ENCODE data around the gene CEP104. TPM values are rescaled to one million over a fixed set of nuclear protein-coding genes. Genes with fewer than 3 reads are reported as not detected.
"Not testable (repeated sequence)": the region's sequence is repeated elsewhere in the genome, so short reads cannot be mapped to it uniquely, and the experiment has no call there.

Gene CEP104
- total and polyA plus RNA-seq, 11 donors = 5.5 to 46.1 (median 33.0) TPM

GRCh38 chr1:3809680-3810079 lies 47.3 kb downstream of the CEP104 start:
- intact Hi-C loops (cut with DNase I) = no loop called here
- ATAC-seq (no peak), DNase-seq (no peak)
- no peaks in the 10 kb centered on the region for H3K4me1 ChIP-seq
- WGBS, 4 donors = 74 to 83% (median 78%) methylated on average over 7 of the region's 7 CpGs
- H3K27ac ChIP-seq = no peak overlapping the region
- TF ChIP-seq CTCF (IDR thresholded peaks at IDR 0.05) (no peak), POLR2A (IDR thresholded peaks at IDR 0.05) (no peak)
- peaks cover 0 to 8% (median 0%) of the 10 kb centered on the region in 9 donors for H3K27me3 ChIP-seq
- no peaks in the 10 kb centered on the region for H3K9me3 ChIP-seq
- H3K4me3 ChIP-seq = no peak overlapping the region
- peaks cover 0 to 12% (median 7%) of the 10 kb centered on the region in 9 donors for H3K36me3 ChIP-seq

- TF ChIP-seq POLR2A (IDR thresholded peaks at IDR 0.05) = no peak
- TF ChIP-seq CTCF (IDR thresholded peaks at IDR 0.05) = no peak
- Histone ChIP-seq H3K27me3 (peaks cover 0 to 23% (median 0%) of the 10 kb centered on the region in 9 donors), H3K36me3 (no peaks in the 10 kb centered on the region), H3K4me1 (no peaks in the 10 kb centered on the region), H3K27ac (no peak overlapping the region), H3K9me3 (no peaks in the 10 kb centered on the region), H3K4me3 (no peak overlapping the region)
- intact Hi-C loops (cut with DNase I) = no loop called here
- no peak for DNase-seq
- no peak for ATAC-seq
- WGBS, 4 donors = 81 to 82% (median 82%) methylated on average over 5 of the region's 5 CpGs
Observed at GRCh38 chr1:3807769-3808168, 49.2 kb downstream of the CEP104 start.

GRCh38 chr1:3805038-3805437 lies 52.0 kb downstream of the CEP104 start:
- ATAC-seq = no peak
- TF ChIP-seq POLR2A (IDR thresholded peaks at IDR 0.05) (no peak), CTCF (IDR thresholded peaks at IDR 0.05) (no peak)
- peaks cover 0 to 23% (median 0%) of the 10 kb centered on the region in 9 donors for H3K27me3 ChIP-seq

GRCh38 chr1:3804627-3804944 lies 52.4 kb downstream of the CEP104 start:
- 58 to 68% (median 60%) methylated on average over 7 of the region's 7 CpGs for WGBS, 4 donors
- ATAC-seq, H3K27ac ChIP-seq, H3K4me3 ChIP-seq, DNase-seq, H3K36me3 ChIP-seq, H3K9me3 ChIP-seq, H3K4me1 ChIP-seq: not testable (repeated sequence)
- intact Hi-C loops (cut with DNase I) = loop anchor here in 1 of 10 donors (5.0 kb wide), 1 partner anchor 107 kb away; no protein-coding TSS in a partner anchor
- peaks cover 0 to 23% (median 0%) of the 10 kb centered on the region in 9 donors for H3K27me3 ChIP-seq

More at GRCh38 chr1:3805038-3805437, 52.0 kb downstream of the CEP104 start:
- H3K4me1 ChIP-seq = no peaks in the 10 kb centered on the region
- no peak overlapping the region for H3K27ac ChIP-seq
- WGBS, 4 donors = 83 to 92% (median 89%) methylated on average over 11 of the region's 11 CpGs
- DNase-seq = no peak
- H3K4me3 ChIP-seq = no peak overlapping the region
- H3K9me3 ChIP-seq = no peaks in the 10 kb centered on the region
- intact Hi-C loops (cut with DNase I) = no loop called here
- H3K36me3 ChIP-seq = no peaks in the 10 kb centered on the region

All from heart left ventricle (tissue), 16 donors.